ENCODE data around the gene HM13. TPM values are rescaled to one million over a fixed set of nuclear protein-coding genes. Genes with fewer than 3 reads are reported as not detected.

The HM13 gene
- total and polyA plus RNA-seq, 9 of the 15 experiments (the other 6 are each of a cell fraction or from before 2014, with no cell fraction given): 7.7 to 136 (median 74.5) TPM

DNA sequence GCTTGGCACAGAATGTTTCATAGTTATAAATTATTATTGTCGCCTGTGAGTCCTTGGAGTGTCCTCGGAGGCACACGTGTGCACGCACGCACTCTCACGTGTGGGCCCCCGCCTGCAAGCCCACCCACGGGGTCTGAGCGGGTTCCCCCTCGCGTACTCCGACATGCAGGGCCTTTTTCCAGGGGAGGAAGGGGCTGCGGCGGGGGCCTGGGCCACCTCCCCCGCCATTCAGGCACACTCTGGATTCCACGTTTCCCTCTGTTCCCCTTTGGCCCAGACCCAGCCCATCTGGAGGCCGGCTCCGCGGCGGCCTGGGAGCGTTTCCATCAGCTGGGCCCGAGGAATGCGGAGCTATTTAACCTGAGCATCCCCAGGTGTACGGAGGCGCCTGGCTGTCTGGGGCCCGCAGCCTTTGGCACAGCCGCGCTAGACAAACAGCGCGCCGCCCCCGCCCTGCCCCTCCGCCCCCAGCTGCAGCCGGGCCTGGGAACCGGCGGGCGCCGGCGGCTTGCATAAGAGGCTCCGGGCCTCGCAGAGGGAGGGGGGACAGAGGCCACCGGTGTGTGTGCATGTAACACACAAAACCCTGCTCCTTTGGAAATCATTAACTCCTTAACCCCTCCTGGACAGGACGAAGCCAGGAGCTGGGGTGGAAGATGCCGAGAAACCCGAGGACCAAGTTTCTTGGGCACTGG is 94.2 kb downstream of the HM13 start (continued):
- TF ChIP-seq, protein P1, sequence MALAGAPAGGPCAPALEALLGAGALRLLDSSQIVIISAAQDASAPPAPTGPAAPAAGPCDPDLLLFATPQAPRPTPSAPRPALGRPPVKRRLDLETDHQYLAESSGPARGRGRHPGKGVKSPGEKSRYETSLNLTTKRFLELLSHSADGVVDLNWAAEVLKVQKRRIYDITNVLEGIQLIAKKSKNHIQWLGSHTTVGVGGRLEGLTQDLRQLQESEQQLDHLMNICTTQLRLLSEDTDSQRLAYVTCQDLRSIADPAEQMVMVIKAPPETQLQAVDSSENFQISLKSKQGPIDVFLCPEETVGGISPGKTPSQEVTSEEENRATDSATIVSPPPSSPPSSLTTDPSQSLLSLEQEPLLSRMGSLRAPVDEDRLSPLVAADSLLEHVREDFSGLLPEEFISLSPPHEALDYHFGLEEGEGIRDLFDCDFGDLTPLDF (CRISPR knock-in tag; IDR thresholded peaks at IDR 0.05): no peak
- TF ChIP-seq FIP1L1 (IDR thresholded peaks at IDR 0.05; ENCODE audit: low read depth, low read length, poor library complexity, severe bottlenecking) (peak; percentile 80), POLR3A (IDR thresholded peaks at IDR 0.05; ENCODE audit: borderline replicate concordance, extremely low read depth, insufficient read depth, insufficient read length) (no peak), SRF (CRISPR knock-in tag; IDR thresholded peaks at IDR 0.05) (peak in 1 of 2 experiments; percentile 49; a peak in 2 of 4 replicates), TSC22D4 (tag; IDR thresholded peaks at IDR 0.05) (no peak), MAZ (CRISPR knock-in tag; conservative IDR thresholded peaks at IDR 0.05 in 1 of 2, IDR thresholded peaks at IDR 0.05 in 1 of 2) (peak; percentile 85 to 95), ZNF668 (CRISPR knock-in tag; IDR thresholded peaks at IDR 0.05) (no peak), PHF21A (IDR thresholded peaks at IDR 0.05; ENCODE audit: borderline replicate concordance, low read depth) (no peak), LCOR (CRISPR knock-in tag; IDR thresholded peaks at IDR 0.05) (no peak), ZNF146 (CRISPR knock-in tag; IDR thresholded peaks at IDR 0.05; ENCODE audit: unreplicated experiment) (no peak), STAG1 (CRISPR knock-in tag; IDR thresholded peaks at IDR 0.05; ENCODE audit: borderline replicate concordance) (no peak), RBBP5 (IDR thresholded peaks at IDR 0.05; ENCODE audit: borderline replicate concordance, insufficient read depth, low read length, poor library complexity, severe bottlenecking) (peak; percentile 37), TBP (optimal IDR thresholded peaks at IDR 0.05; ENCODE audit: low read depth, low read length) (no peak), TAF9B (IDR thresholded peaks at IDR 0.05; ENCODE audit: partially characterized antibody) (peak; percentile 15)
- TF ChIP-seq, protein P2, sequence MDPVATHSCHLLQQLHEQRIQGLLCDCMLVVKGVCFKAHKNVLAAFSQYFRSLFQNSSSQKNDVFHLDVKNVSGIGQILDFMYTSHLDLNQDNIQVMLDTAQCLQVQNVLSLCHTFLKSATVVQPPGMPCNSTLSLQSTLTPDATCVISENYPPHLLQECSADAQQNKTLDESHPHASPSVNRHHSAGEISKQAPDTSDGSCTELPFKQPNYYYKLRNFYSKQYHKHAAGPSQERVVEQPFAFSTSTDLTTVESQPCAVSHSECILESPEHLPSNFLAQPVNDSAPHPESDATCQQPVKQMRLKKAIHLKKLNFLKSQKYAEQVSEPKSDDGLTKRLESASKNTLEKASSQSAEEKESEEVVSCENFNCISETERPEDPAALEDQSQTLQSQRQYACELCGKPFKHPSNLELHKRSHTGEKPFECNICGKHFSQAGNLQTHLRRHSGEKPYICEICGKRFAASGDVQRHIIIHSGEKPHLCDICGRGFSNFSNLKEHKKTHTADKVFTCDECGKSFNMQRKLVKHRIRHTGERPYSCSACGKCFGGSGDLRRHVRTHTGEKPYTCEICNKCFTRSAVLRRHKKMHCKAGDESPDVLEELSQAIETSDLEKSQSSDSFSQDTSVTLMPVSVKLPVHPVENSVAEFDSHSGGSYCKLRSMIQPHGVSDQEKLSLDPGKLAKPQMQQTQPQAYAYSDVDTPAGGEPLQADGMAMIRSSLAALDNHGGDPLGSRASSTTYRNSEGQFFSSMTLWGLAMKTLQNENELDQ (CRISPR knock-in tag; IDR thresholded peaks at IDR 0.05; ENCODE audit: borderline replicate concordance): no peak
- TF ChIP-seq, protein P3, sequence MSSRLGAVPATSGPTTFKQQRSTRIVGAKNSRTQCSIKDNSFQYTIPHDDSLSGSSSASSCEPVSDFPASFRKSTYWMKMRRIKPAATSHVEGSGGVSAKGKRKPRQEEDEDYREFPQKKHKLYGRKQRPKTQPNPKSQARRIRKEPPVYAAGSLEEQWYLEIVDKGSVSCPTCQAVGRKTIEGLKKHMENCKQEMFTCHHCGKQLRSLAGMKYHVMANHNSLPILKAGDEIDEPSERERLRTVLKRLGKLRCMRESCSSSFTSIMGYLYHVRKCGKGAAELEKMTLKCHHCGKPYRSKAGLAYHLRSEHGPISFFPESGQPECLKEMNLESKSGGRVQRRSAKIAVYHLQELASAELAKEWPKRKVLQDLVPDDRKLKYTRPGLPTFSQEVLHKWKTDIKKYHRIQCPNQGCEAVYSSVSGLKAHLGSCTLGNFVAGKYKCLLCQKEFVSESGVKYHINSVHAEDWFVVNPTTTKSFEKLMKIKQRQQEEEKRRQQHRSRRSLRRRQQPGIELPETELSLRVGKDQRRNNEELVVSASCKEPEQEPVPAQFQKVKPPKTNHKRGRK (tag; IDR thresholded peaks at IDR 0.05): no peak
- TF ChIP-seq, protein P4, sequence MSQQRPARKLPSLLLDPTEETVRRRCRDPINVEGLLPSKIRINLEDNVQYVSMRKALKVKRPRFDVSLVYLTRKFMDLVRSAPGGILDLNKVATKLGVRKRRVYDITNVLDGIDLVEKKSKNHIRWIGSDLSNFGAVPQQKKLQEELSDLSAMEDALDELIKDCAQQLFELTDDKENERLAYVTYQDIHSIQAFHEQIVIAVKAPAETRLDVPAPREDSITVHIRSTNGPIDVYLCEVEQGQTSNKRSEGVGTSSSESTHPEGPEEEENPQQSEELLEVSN (IDR thresholded peaks at IDR 0.05; ENCODE audit: borderline replicate concordance in 1 of 2, extremely low read depth in 1 of 2, insufficient read depth in 1 of 2, insufficient read length in 1 of 2, low read depth in 1 of 2, low read length in 1 of 2, poor library complexity in 1 of 2, severe bottlenecking in 1 of 2): peak; percentile 8 to 24
- TF ChIP-seq, protein P5, sequence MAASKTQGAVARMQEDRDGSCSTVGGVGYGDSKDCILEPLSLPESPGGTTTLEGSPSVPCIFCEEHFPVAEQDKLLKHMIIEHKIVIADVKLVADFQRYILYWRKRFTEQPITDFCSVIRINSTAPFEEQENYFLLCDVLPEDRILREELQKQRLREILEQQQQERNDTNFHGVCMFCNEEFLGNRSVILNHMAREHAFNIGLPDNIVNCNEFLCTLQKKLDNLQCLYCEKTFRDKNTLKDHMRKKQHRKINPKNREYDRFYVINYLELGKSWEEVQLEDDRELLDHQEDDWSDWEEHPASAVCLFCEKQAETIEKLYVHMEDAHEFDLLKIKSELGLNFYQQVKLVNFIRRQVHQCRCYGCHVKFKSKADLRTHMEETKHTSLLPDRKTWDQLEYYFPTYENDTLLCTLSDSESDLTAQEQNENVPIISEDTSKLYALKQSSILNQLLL (CRISPR knock-in tag; IDR thresholded peaks at IDR 0.05; ENCODE audit: borderline replicate concordance): no peak
